PC-3 (cell line): ENCODE results near the gene KRTAP10-4. TPM values are rescaled to one million over a fixed set of nuclear protein-coding genes. Genes with fewer than 3 reads are reported as not detected.

Source experiments
- ATAC-seq: fragments of 200-7000 bp; cut with Tn5 transposase; 2 replicates; pipeline ENCODE4 v1.9.1; 2020; ENCODE audit warnings: mild to moderate bottlenecking, moderate library complexity
- BruUV-seq: library from RNA; stranded (reverse); fragments of 400-500 nt; replicated peaks from 2 replicates; lab custom pipeline; 2021; lab: Mats Ljungman, UMichigan
- CTCF ChIA-PET: fragments of 300-600 bp; sonication (Branson Sonifier 250); formaldehyde crosslinking; loops from one replicate; lab custom pipeline; 2022; ENCODE audit warnings: antibody characterized with exemption; lab: Charles Lee
- POLR2A ChIA-PET: fragments of 300-600 bp; sonication (Branson Sonifier 250); formaldehyde crosslinking; loops from one replicate; lab custom pipeline; 2022; ENCODE audit warnings: antibody characterized with exemption; ENCODE audit not compliant: unreplicated experiment; lab: Charles Lee
- DNase-seq: peaks from one replicate; pipeline ENCODE4 v3.0.0-alpha.2; 2015
- H2AFZ ChIP-seq: fragments of 300-600 bp; sonication (generic); 2 replicates; pipeline ENCODE4 v1.6.0; 2016; ENCODE audit warnings: antibody characterized with exemption, low read length
- H3F3A ChIP-seq: fragments of 300-600 bp; sonication (generic); one replicate; pipeline ENCODE4 v1.6.0; 2017; ENCODE audit warnings: antibody characterized with exemption, low read length, control low read depth, mild to moderate bottlenecking; ENCODE audit not compliant: unreplicated experiment
- H3K27ac ChIP-seq: fragments of 300-600 bp; sonication (generic); 2 replicates; pipeline ENCODE4 v1.5.1; 2016; ENCODE audit warnings: mild to moderate bottlenecking, low read length
- H3K27me3 ChIP-seq: fragments of 300-600 bp; sonication (generic); 2 replicates; pipeline ENCODE4 v1.6.1; 2016; ENCODE audit warnings: low read length, mixed read lengths
- H3K36me3 ChIP-seq: fragments of 300-600 bp; sonication (generic); 2 replicates; pipeline ENCODE4 v1.6.1; 2016; ENCODE audit warnings: low read depth, mixed run types, low read length, mixed read lengths
- H3K4me1 ChIP-seq: fragments of 300-600 bp; sonication (generic); 2 replicates; pipeline ENCODE4 v1.5.1; 2016; ENCODE audit warnings: low read length; ENCODE audit not compliant: insufficient read depth
- H3K4me2 ChIP-seq: fragments of 300-600 bp; sonication (generic); 2 replicates; pipeline ENCODE4 v1.6.0; 2016; ENCODE audit warnings: low read length
- H3K4me3 ChIP-seq: fragments of 300-600 bp; sonication (generic); 2 replicates; pipeline ENCODE4 v1.5.1; 2016; ENCODE audit warnings: mild to moderate bottlenecking, low read length, mixed read lengths
- H3K79me2 ChIP-seq: fragments of 300-600 bp; sonication (generic); 2 replicates; pipeline ENCODE4 v1.6.1; 2017; ENCODE audit warnings: low read length, mixed read lengths
- H3K9ac ChIP-seq: fragments of 300-600 bp; sonication (generic); 2 replicates; pipeline ENCODE4 v1.6.0; 2016; ENCODE audit warnings: mild to moderate bottlenecking, low read length
- H3K9me2 ChIP-seq: fragments of 300-600 bp; sonication (generic); replicated peaks from 2 replicates; pipeline ENCODE4 v1.6.1; 2016; ENCODE audit warnings: mixed run types, low read length, mixed read lengths
- H3K9me3 ChIP-seq: fragments of 300-600 bp; sonication (generic); 2 replicates; pipeline ENCODE4 v1.6.1; 2016; ENCODE audit warnings: low read length, mixed read lengths
- H4K20me1 ChIP-seq: fragments of 300-600 bp; sonication (generic); 2 replicates; pipeline ENCODE4 v1.6.1; 2016; ENCODE audit warnings: low read length, mixed read lengths
- CTCF ChIP-seq: fragments of 300-600 bp; sonication (generic); conservative IDR thresholded peaks from 2 replicates; pipeline ENCODE4 v1.5.1; 2017; ENCODE audit warnings: antibody characterized with exemption, low read depth, mild to moderate bottlenecking, low read length
- EZH2 ChIP-seq: fragments of 300-600 bp; sonication (generic); IDR thresholded peaks from one replicate; pipeline ENCODE4 v1.6.1; 2017; ENCODE audit warnings: antibody characterized with exemption, mild to moderate bottlenecking, low read length; ENCODE audit not compliant: unreplicated experiment
- EZH2phosphoT487 ChIP-seq: fragments of 300-600 bp; sonication (generic); IDR thresholded peaks from 2 replicates; pipeline ENCODE4 v1.6.1; 2018; ENCODE audit warnings: mild to moderate bottlenecking, antibody characterized with exemption, low read length, borderline replicate concordance
- intact Hi-C: fragments of 100-400 bp; cut with micrococcal nuclease; formaldehyde crosslinking; loops from 2 replicates; pipeline ENCODE4 v1.9.0; 2023
- total RNA-seq: library from RNA; depleted of rRNA; stranded (reverse); fragments of >200 nt; gene quantifications from 2 replicates; pipeline ENCODE4 v1.2.3, GENCODE V29; 2014

Gene KRTAP10-4
- total RNA-seq, 1 experiment from 2014 or later, result not detected

- peaks cover 10% of the 10 kb centered on the region; the same call in 1 of the 2 replicates for H3K4me1 ChIP-seq
These were observed 8.5 kb downstream of the KRTAP10-4 start for GRCh38 chr21:44582055-44582454.

GRCh38 chr21:44583089-44583799 lies 9.7 kb downstream of the KRTAP10-4 start:
- H3K4me1 ChIP-seq, result peaks cover 10% of the 10 kb centered on the region; the same call in 1 of the 2 replicates
- no peaks in the 10 kb centered on the region for H4K20me1 ChIP-seq
- no peak overlapping the region for H3K27ac ChIP-seq
- H3K79me2 ChIP-seq, result no peaks in the 10 kb centered on the region
- H3K4me3 ChIP-seq, result no peak overlapping the region
- H3K9me3 ChIP-seq, result 0 out of 2 replicates have a peak, but pooled peaks cover 5% of the 10 kb centered on the region
- H3K27me3 ChIP-seq, result no peaks in the 10 kb centered on the region
- TF ChIP-seq CTCF, result no peak
- TF ChIP-seq EZH2, result no peak
- BruUV-seq, result no TSS peak
- H2AFZ ChIP-seq, result 0 out of 2 replicates have a peak overlapping the region, but pooled peaks have one; percentile 17
- no peaks in the 10 kb centered on the region for H3K36me3 ChIP-seq
- ChIA-PET CTCF (no interaction called here), POLR2A (no interaction called here)
- DNase-seq (peak; percentile 12), ATAC-seq (no peak)
- intact Hi-C loops, result no loop called here
- H3K9ac ChIP-seq, result no peak overlapping the region
- H3K9me2 ChIP-seq, result no peaks in the 10 kb centered on the region
- H3F3A ChIP-seq, result no peaks in the 10 kb centered on the region
- peak overlapping the region; percentile 42; the same call in 1 of the 2 replicates for H3K4me2 ChIP-seq

More at GRCh38 chr21:44582055-44582454, 8.5 kb downstream of the KRTAP10-4 start:
- POLR2A ChIA-PET, result no interaction called here
- H3K9me3 ChIP-seq, result 0 out of 2 replicates have a peak, but pooled peaks cover 5% of the 10 kb centered on the region
- no peak for DNase-seq
- CTCF ChIA-PET, result no interaction called here
- no peak overlapping the region for H3K27ac ChIP-seq
- no TSS peak for BruUV-seq
- H4K20me1 ChIP-seq, result no peaks in the 10 kb centered on the region
- no peaks in the 10 kb centered on the region for H3K9me2 ChIP-seq
- no peak overlapping the region for H3K4me3 ChIP-seq
- no peaks in the 10 kb centered on the region for H3K27me3 ChIP-seq
- no peak for ATAC-seq
- H3F3A ChIP-seq, result no peaks in the 10 kb centered on the region
- H3K36me3 ChIP-seq, result no peaks in the 10 kb centered on the region
- no peak for TF ChIP-seq CTCF
- no peak for TF ChIP-seq EZH2
- TF ChIP-seq EZH2phosphoT487, result no peak
- H3K79me2 ChIP-seq, result no peaks in the 10 kb centered on the region
- intact Hi-C loops, result no loop called here
- H3K4me2 ChIP-seq, result no peak overlapping the region
- no peak overlapping the region for H2AFZ ChIP-seq
- no peak overlapping the region for H3K9ac ChIP-seq

GRCh38 chr21:44583800-44584147 lies 10.2 kb downstream of the KRTAP10-4 start:
- POLR2A ChIA-PET, result interaction anchor here (0.6 kb wide), 1 partner anchor 218 kb away, joined by 22 read pairs; the partner anchor contains the start of gene UBE2G2
- Histone ChIP-seq H2AFZ (no peak overlapping the region), H3K79me2 (no peaks in the 10 kb centered on the region), H3K27ac (no peak overlapping the region), H3K27me3 (no peaks in the 10 kb centered on the region), H3K4me3 (no peak overlapping the region), H3K9me3 (0 out of 2 replicates have a peak, but pooled peaks cover 5% of the 10 kb centered on the region), H3F3A (no peaks in the 10 kb centered on the region), H3K4me2 (peak overlapping the region; percentile 42; the same call in 1 of the 2 replicates), H3K4me1 (peaks cover 10% of the 10 kb centered on the region; the same call in 1 of the 2 replicates), H3K36me3 (no peaks in the 10 kb centered on the region), H3K9me2 (no peaks in the 10 kb centered on the region), H3K9ac (no peak overlapping the region), H4K20me1 (no peaks in the 10 kb centered on the region)
- no peak for TF ChIP-seq EZH2
- TF ChIP-seq EZH2phosphoT487, result no peak
- TF ChIP-seq CTCF, result no peak
- BruUV-seq, result no TSS peak
- intact Hi-C loops, result no loop called here
- CTCF ChIA-PET, result interaction anchor here (0.5 kb wide), 1 partner anchor 10 kb away, joined by 3 read pairs; no protein-coding TSS in a partner anchor
- peak; percentile 40 for ATAC-seq
- peak; percentile 64 for DNase-seq
